Transverse colon (tissue), 4 donors: ENCODE results near the gene PHF5A. TPM values are rescaled to one million over a fixed set of nuclear protein-coding genes. Genes with fewer than 3 reads are reported as not detected.
A peak's percentile ranks its signal among the peaks of the same experiment; 100 is the strongest.
"Not testable (repeated sequence)": the region's sequence is repeated elsewhere in the genome, so short reads cannot be mapped to it uniquely, and the experiment has no call there.

Source experiments
- DNase-seq: peaks from one replicate; pipeline ENCODE4 v3.0.0-alpha.2; 2019
- H3K27ac ChIP-seq, 4 donors: fragments of 200-600 bp; sonication (generic); 2 replicates each; pipeline ENCODE4 v1.5.1; 2016 to 2018; ENCODE audit warnings: inconsistent platforms in 4 of 4
- H3K27me3 ChIP-seq: fragments of 200-600 bp; sonication (generic); 2 replicates; pipeline ENCODE4 v1.5.1; 2017; ENCODE audit warnings: inconsistent platforms
- H3K36me3 ChIP-seq, 4 donors: fragments of 200-600 bp; sonication (generic); 2 replicates each; pipeline ENCODE4 v1.5.1; 2017 to 2019; ENCODE audit warnings: inconsistent platforms in 4 of 4
- H3K4me1 ChIP-seq, 4 donors: fragments of 200-600 bp; sonication (generic); 2 replicates each; pipeline ENCODE4 v1.5.1; 2017 to 2020; ENCODE audit warnings: inconsistent platforms in 4 of 4
- H3K4me3 ChIP-seq, 4 donors: fragments of 200-600 bp; sonication (generic); 1 replicate in 1 of 4; 2 replicates in 3 of 4; pipeline versions ENCODE4 v1.5.1 to v1.6.1; 2017 to 2019; ENCODE audit warnings: inconsistent platforms in 4 of 4
- H3K9me3 ChIP-seq, 2 donors: fragments of 200-600 bp; sonication (generic); 2 replicates each; pipeline ENCODE4 v1.5.1; 2017 to 2019; ENCODE audit warnings: inconsistent platforms in 2 of 2
- CTCF ChIP-seq, 5 experiments: fragments of 200-600 bp in 3 of 5; fragments of 450-650 bp in 2 of 5; sonication (generic) in 3 of 5; IDR thresholded peaks; 1 replicate in 2 of 5; 2 replicates in 3 of 5; pipeline ENCODE4 v1.5.1; 2016 to 2017; ENCODE audit warnings: antibody characterized with exemption in 5 of 5, inconsistent platforms in 3 of 5, mild to moderate bottlenecking in 2 of 5, moderate library complexity in 1 of 5
- EP300 ChIP-seq: sonication (generic); formaldehyde crosslinking; IDR thresholded peaks from one replicate; pipeline ENCODE4 v1.6.1; 2017; ENCODE audit warnings: antibody characterized with exemption, low read depth
- POLR2A ChIP-seq: fragments of 450-650 bp; IDR thresholded peaks from one replicate; pipeline ENCODE4 v1.6.1; 2016; ENCODE audit warnings: antibody characterized with exemption, mild to moderate bottlenecking, moderate library complexity
- POLR2AphosphoS5 ChIP-seq, 3 donors: sonication (generic); formaldehyde crosslinking; IDR thresholded peaks; one replicate each; pipeline ENCODE4 v1.6.1; 2016; ENCODE audit warnings: antibody characterized with exemption in 3 of 3
- WGBS, 2 donors: methylation state at CpG; one replicate each; pipeline ENCODE4 v1.1.5; 2018; ENCODE audit warnings: low coverage in 1 of 2; 5-methylcytosine and 5-hydroxymethylcytosine counted together
- in situ Hi-C, 4 donors: fragments of 200-750 bp; cut with MboI; loops; one replicate each; pipeline versions ENCODE4 v1.15.0 to v1.15.1; 2017; ENCODE audit warnings: low sequenced_read_pairs in 3 of 4, low pct_ligation_motif_present in 1 of 4, low pct_unique_long_range_greater_than_20kb in 1 of 4
- intact Hi-C: fragments of 100-400 bp; cut with DNase I; formaldehyde crosslinking; loops from one replicate; pipeline ENCODE4 v1.15.1; 2023; ENCODE audit warnings: low total_unique reads
- total RNA-seq, 4 donors: library from RNA; depleted of rRNA; stranded (reverse); fragments of >200 nt; gene quantifications; one replicate each; pipeline ENCODE4 v1.1.0, GENCODE V29; 2016

Gene PHF5A
- total RNA-seq, 4 donors from 2014 or later, result 3.0 to 33.9 (median 25.0) TPM

GRCh38 chr22:41469218-41469851 is 843 bp upstream of the PHF5A start:
- peaks cover 0 to 27% (median 12%) of the 10 kb centered on the region in 4 donors for H3K36me3 ChIP-seq
- H3K27me3 ChIP-seq, result no peaks in the 10 kb centered on the region
- H3K4me1 ChIP-seq, result peaks cover 12 to 45% (median 30%) of the 10 kb centered on the region in 4 donors
- H3K9me3 ChIP-seq, result no peaks in the 10 kb centered on the region
- peak; percentile 81 for DNase-seq
- H3K27ac ChIP-seq, result peak overlapping the region; percentile 96 to 100 (median 98)
- in situ Hi-C loops, result no loop called here
- TF ChIP-seq POLR2A (peak; percentile 52), CTCF (IDR thresholded peaks at IDR 0.05) (no peak)
- peak overlapping the region; percentile 72 to 100 (median 88) for H3K4me3 ChIP-seq
- 2 to 4% methylated on average over 6 to 17 of the region's 30 CpGs for WGBS, 2 donors
- intact Hi-C loops, result no loop called here

- Histone ChIP-seq H3K4me3 (no peak overlapping the region), H3K4me1 (peaks cover 0 to 3% (median 2%) of the 10 kb centered on the region in 4 donors), H3K27me3 (no peaks in the 10 kb centered on the region), H3K27ac (no peak overlapping the region), H3K9me3 (no peaks in the 10 kb centered on the region), H3K36me3 (peaks cover 0 to 75% (median 35%) of the 10 kb centered on the region in 4 donors)
- no peak for TF ChIP-seq EP300
- TF ChIP-seq POLR2A, result no peak
- TF ChIP-seq CTCF (IDR thresholded peaks at IDR 0.05), result no peak
- TF ChIP-seq POLR2AphosphoS5 (IDR thresholded peaks at IDR 0.05), result no peak
- no peak for DNase-seq
- intact Hi-C loops (no loop called here), in situ Hi-C loops (no loop called here)
- 89 to 100% methylated on average over 1 to 4 of the region's 4 CpGs for WGBS, 2 donors
These were observed 6.6 kb downstream of the PHF5A start for GRCh38 chr22:41461901-41462300.

- WGBS, 2 donors, result 72 to 75% methylated on average over 3 to 5 of the region's 5 CpGs
- H3K9me3 ChIP-seq, H3K4me1 ChIP-seq, H3K4me3 ChIP-seq, DNase-seq, intact Hi-C loops, H3K27me3 ChIP-seq, H3K27ac ChIP-seq, in situ Hi-C loops: not testable (repeated sequence)
- H3K36me3 ChIP-seq, result peaks cover 0 to 59% (median 27%) of the 10 kb centered on the region in 4 donors
These were observed 8.4 kb downstream of the PHF5A start for GRCh38 chr22:41460071-41460470.

- H3K4me3 ChIP-seq, result no peak overlapping the region
- DNase-seq, result no peak
- TF ChIP-seq CTCF (IDR thresholded peaks at IDR 0.05) (no peak), POLR2AphosphoS5 (IDR thresholded peaks at IDR 0.05) (no peak), EP300 (no peak), POLR2A (no peak)
- H3K27me3 ChIP-seq, result no peaks in the 10 kb centered on the region
- in situ Hi-C loops, result no loop called here
- H3K4me1 ChIP-seq, result no peaks in the 10 kb centered on the region
- H3K27ac ChIP-seq, result no peak overlapping the region
- no peaks in the 10 kb centered on the region for H3K9me3 ChIP-seq
- intact Hi-C loops, result no loop called here
- 22 to 32% methylated on average over 1 of the region's 1 CpG for WGBS, 2 donors
- peaks cover 0 to 52% (median 24%) of the 10 kb centered on the region in 4 donors for H3K36me3 ChIP-seq
These were observed 9.1 kb downstream of the PHF5A start for GRCh38 chr22:41459431-41459830.
